HEK293 (cell line): ENCODE results near the gene WDHD1.

Experiments used
- CTCF ChIA-PET: fragments of 350-600 bp; formaldehyde crosslinking; extraction: SDS; loops from one replicate; lab custom pipeline; 2021; ENCODE audit warnings: antibody characterized with exemption; lab: Yijun Ruan, JAX
- POLR2A ChIA-PET: fragments of 300-600 bp; formaldehyde crosslinking; extraction: SDS; loops from one replicate; lab custom pipeline; 2020; ENCODE audit warnings: antibody characterized with exemption, inconsistent platforms; lab: Yijun Ruan, JAX
- H3K27ac ChIP-seq: fragments of 200-500 bp; sonication (Bioruptor generic); 2 replicates; pipeline ENCODE4 v1.5.1; 2014; ENCODE audit warnings: low read depth, low read length, control low read depth, inconsistent platforms; ENCODE audit errors: extremely low read depth
- H3K36me3 ChIP-seq, 2 experiments: fragments of 200-500 bp in 1 of 2; sonication (Bioruptor generic) in 1 of 2; 1 replicate in 1 of 2; 2 replicates in 1 of 2; pipeline ENCODE4 v1.5.1; 2014 to 2017; ENCODE audit warnings: inconsistent platforms in 2 of 2, low read length in 2 of 2; ENCODE audit not compliant: control insufficient read depth in 2 of 2, insufficient read depth in 1 of 2
- H3K4me1 ChIP-seq: fragments of 200-500 bp; sonication (Bioruptor generic); 2 replicates; pipeline ENCODE4 v1.5.1; 2014; ENCODE audit warnings: mild to moderate bottlenecking, low read length, inconsistent platforms; ENCODE audit not compliant: control insufficient read depth, insufficient read depth
- H3K4me3 ChIP-seq: 2 replicates; pipeline ENCODE4 v1.5.1; 2011; ENCODE audit warnings: low read depth, mild to moderate bottlenecking, control low read depth, low read length, moderate library complexity
- H3K9me3 ChIP-seq: fragments of 200-500 bp; sonication (Bioruptor generic); 2 replicates; pipeline ENCODE4 v1.5.1; 2014; ENCODE audit warnings: low read depth, low read length, inconsistent platforms; ENCODE audit not compliant: control insufficient read depth, insufficient read depth
- GFI1B ChIP-seq: fragments of 450-650 bp; formaldehyde crosslinking; IDR thresholded peaks from 2 replicates; pipeline ENCODE4 v1.5.1; 2016; ENCODE audit warnings: missing biosample characterization, missing genetic modification characterization
- YY1 ChIP-seq: fragments of 450-650 bp; formaldehyde crosslinking; IDR thresholded peaks from 2 replicates; pipeline ENCODE4 v1.5.1; 2018; ENCODE audit warnings: missing biosample characterization, missing genetic modification characterization
- ZBTB8A ChIP-seq: fragments of 450-650 bp; formaldehyde crosslinking; IDR thresholded peaks from 2 replicates; pipeline ENCODE4 v1.5.1; 2016; ENCODE audit warnings: missing biosample characterization, missing genetic modification characterization
- ZFP3 ChIP-seq: fragments of 450-650 bp; formaldehyde crosslinking; IDR thresholded peaks from 2 replicates; pipeline ENCODE4 v1.5.1; 2016; ENCODE audit warnings: low read depth, missing biosample characterization, missing genetic modification characterization
- ZNF148 ChIP-seq: fragments of 450-650 bp; formaldehyde crosslinking; IDR thresholded peaks from 2 replicates; pipeline ENCODE4 v1.5.0; 2017; ENCODE audit warnings: missing biosample characterization, missing genetic modification characterization, borderline replicate concordance
- ZNF366 ChIP-seq: fragments of 450-650 bp; formaldehyde crosslinking; conservative IDR thresholded peaks from 2 replicates; pipeline ENCODE4 v1.5.1; 2016; ENCODE audit warnings: missing biosample characterization, missing genetic modification characterization
- ZNF473 ChIP-seq: fragments of 450-650 bp; formaldehyde crosslinking; IDR thresholded peaks from 2 replicates; pipeline ENCODE4 v1.5.1; 2017; ENCODE audit warnings: missing biosample characterization, missing genetic modification characterization
- ZNF513 ChIP-seq: fragments of 450-650 bp; IDR thresholded peaks from 2 replicates; pipeline ENCODE4 v1.5.1; 2018; ENCODE audit warnings: missing biosample characterization, missing genetic modification characterization
- ZNF544 ChIP-seq: fragments of 450-650 bp; formaldehyde crosslinking; IDR thresholded peaks from 2 replicates; pipeline ENCODE4 v1.5.0; 2017; ENCODE audit warnings: missing biosample characterization, missing genetic modification characterization
- ZNF555 ChIP-seq: fragments of 450-650 bp; formaldehyde crosslinking; conservative IDR thresholded peaks from 2 replicates; pipeline ENCODE4 v1.5.1; 2017; ENCODE audit warnings: missing biosample characterization, mild to moderate bottlenecking, missing genetic modification characterization, inconsistent platforms
- ZNF629 ChIP-seq: fragments of 450-650 bp; formaldehyde crosslinking; IDR thresholded peaks from 2 replicates; pipeline ENCODE4 v1.5.1; 2017; ENCODE audit warnings: missing biosample characterization, missing genetic modification characterization
- ZNF639 ChIP-seq: fragments of 450-650 bp; formaldehyde crosslinking; IDR thresholded peaks from 2 replicates; pipeline ENCODE4 v1.5.1; 2016; ENCODE audit warnings: missing biosample characterization, missing genetic modification characterization
- ZNF654 ChIP-seq: fragments of 450-650 bp; formaldehyde crosslinking; IDR thresholded peaks from 2 replicates; pipeline ENCODE4 v1.5.1; 2016; ENCODE audit warnings: low read depth, missing biosample characterization, missing genetic modification characterization
- ZNF76 ChIP-seq: fragments of 450-650 bp; formaldehyde crosslinking; IDR thresholded peaks from 2 replicates; pipeline ENCODE4; 2016; ENCODE audit warnings: low read depth, missing biosample characterization, missing genetic modification characterization, borderline replicate concordance
- ZNF785 ChIP-seq: fragments of 450-650 bp; formaldehyde crosslinking; IDR thresholded peaks from 2 replicates; pipeline ENCODE4 v1.5.1; 2016; ENCODE audit warnings: missing biosample characterization, missing genetic modification characterization
- ZNF792 ChIP-seq: fragments of 450-650 bp; formaldehyde crosslinking; IDR thresholded peaks from 2 replicates; pipeline ENCODE4 v1.5.1; 2016; ENCODE audit warnings: missing biosample characterization, missing genetic modification characterization
- TF ChIP-seq, protein P1 (sequence below): fragments of 450-650 bp; formaldehyde crosslinking; IDR thresholded peaks from 2 replicates; pipeline ENCODE4 v1.5.1; 2016; ENCODE audit warnings: missing biosample characterization, missing genetic modification characterization

The WDHD1 gene

GRCh38 chr14:54985156-54985555, 41.7 kb downstream of the WDHD1 start:
- ChIA-PET POLR2A (no interaction called here), CTCF (interaction anchor here (0.7 kb wide), 1 partner anchor 191 kb away, joined by 4 read pairs; no protein-coding TSS in a partner anchor)
- no peak overlapping the region for H3K27ac ChIP-seq
- H3K4me1 ChIP-seq, result no peaks in the 10 kb centered on the region
- peaks cover 64 to 74% of the 10 kb centered on the region in 2 experiments for H3K36me3 ChIP-seq
- H3K4me3 ChIP-seq, result no peak overlapping the region
- TF ChIP-seq GFI1B (no peak), ZNF654 (no peak), ZNF76 (tag by site-specific recombination) (no peak), ZNF639 (no peak), ZNF513 (tag by site-specific recombination) (no peak), ZNF148 (tag by site-specific recombination) (no peak), ZNF792 (no peak), ZNF555 (tag by site-specific recombination) (no peak), YY1 (tag by site-specific recombination) (no peak), ZNF629 (tag by site-specific recombination) (no peak), ZNF366 (tag by site-specific recombination) (no peak), ZNF785 (no peak), ZFP3 (tag by site-specific recombination) (no peak)
- TF ChIP-seq, protein P1, sequence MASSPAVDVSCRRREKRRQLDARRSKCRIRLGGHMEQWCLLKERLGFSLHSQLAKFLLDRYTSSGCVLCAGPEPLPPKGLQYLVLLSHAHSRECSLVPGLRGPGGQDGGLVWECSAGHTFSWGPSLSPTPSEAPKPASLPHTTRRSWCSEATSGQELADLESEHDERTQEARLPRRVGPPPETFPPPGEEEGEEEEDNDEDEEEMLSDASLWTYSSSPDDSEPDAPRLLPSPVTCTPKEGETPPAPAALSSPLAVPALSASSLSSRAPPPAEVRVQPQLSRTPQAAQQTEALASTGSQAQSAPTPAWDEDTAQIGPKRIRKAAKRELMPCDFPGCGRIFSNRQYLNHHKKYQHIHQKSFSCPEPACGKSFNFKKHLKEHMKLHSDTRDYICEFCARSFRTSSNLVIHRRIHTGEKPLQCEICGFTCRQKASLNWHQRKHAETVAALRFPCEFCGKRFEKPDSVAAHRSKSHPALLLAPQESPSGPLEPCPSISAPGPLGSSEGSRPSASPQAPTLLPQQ (tag by site-specific recombination), result no peak
- H3K9me3 ChIP-seq, result no peaks in the 10 kb centered on the region

DNA sequence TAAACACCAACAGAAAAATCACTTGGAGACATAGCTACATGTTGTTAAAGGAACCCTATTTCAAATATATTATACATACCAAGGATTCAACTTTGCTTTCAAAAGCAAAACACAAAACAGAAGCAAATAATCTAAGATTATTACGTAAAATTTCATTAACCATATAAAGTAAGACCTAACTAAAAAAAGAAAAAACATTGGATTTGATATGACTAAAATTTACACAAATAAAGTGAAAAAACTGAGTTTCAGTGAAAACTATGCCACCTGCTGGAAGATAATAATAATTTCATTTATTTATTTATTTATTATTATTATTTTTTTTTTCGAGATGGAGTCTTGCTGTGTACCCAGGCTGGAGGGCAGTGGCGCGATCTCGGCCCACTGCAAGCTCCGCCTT, 45.2 kb downstream of the WDHD1 start:
- ChIA-PET POLR2A (no interaction called here), CTCF (interaction anchor here (0.7 to 1.4 kb wide), 4 partner anchors 34 to 542 kb away, joined by 3 to 5 read pairs (median 4); no protein-coding TSS in a partner anchor)
- Histone ChIP-seq H3K4me1 (no peaks in the 10 kb centered on the region), H3K36me3 (peaks cover 52 to 69% of the 10 kb centered on the region in 2 experiments), H3K27ac (no peak overlapping the region), H3K9me3 (no peaks in the 10 kb centered on the region), H3K4me3 (no peak overlapping the region)
- TF ChIP-seq ZNF544 (no peak), ZNF473 (tag by site-specific recombination) (no peak), ZBTB8A (no peak)
